ENCODE results near the gene SCYGR7. TPM values are rescaled to one million over a fixed set of nuclear protein-coding genes. Genes with fewer than 3 reads are reported as not detected.

Gene SCYGR7
- total and polyA plus RNA-seq, 2 of the 13 experiments (the other 11 are each of a cell fraction or from before 2014, with no cell fraction given), result not detected

GRCh38 chr2:227717687-227718567, 10.2 kb upstream of the SCYGR7 start, which contains the start of gene SLC19A3 (continued):
- TF ChIP-seq AHDC1 (CRISPR knock-in tag; IDR thresholded peaks at IDR 0.05; ENCODE audit: borderline replicate concordance), result 0 out of 2 replicates have a peak, but pooled peaks have one; percentile 13
- TF ChIP-seq ZBTB1 (CRISPR knock-in tag; IDR thresholded peaks at IDR 0.05; ENCODE audit: borderline replicate concordance), result no peak
- no peak for TF ChIP-seq FOXA3 (CRISPR knock-in tag; IDR thresholded peaks at IDR 0.05)
- TF ChIP-seq KDM5B (CRISPR knock-in tag; IDR thresholded peaks at IDR 0.05; ENCODE audit: borderline replicate concordance), result peak; percentile 48; the same call in 1 of the 2 replicates
- peak; percentile 12; the same call in 1 of the 2 replicates for TF ChIP-seq ELF1 (CRISPR knock-in tag; IDR thresholded peaks at IDR 0.05)
- no peak for TF ChIP-seq ATRX (CRISPR knock-in tag; IDR thresholded peaks at IDR 0.05; ENCODE audit: borderline replicate concordance)
- no peak for TF ChIP-seq ZNF354B (CRISPR knock-in tag; IDR thresholded peaks at IDR 0.05)
- no peak for TF ChIP-seq ZSCAN30 (CRISPR knock-in tag; IDR thresholded peaks at IDR 0.05)
- no peak for TF ChIP-seq TERF1 (CRISPR knock-in tag; IDR thresholded peaks at IDR 0.05)
- TF ChIP-seq ZNF235 (CRISPR knock-in tag; IDR thresholded peaks at IDR 0.05; ENCODE audit: borderline replicate concordance), result no peak
- TF ChIP-seq AGO1 (IDR thresholded peaks at IDR 0.05; ENCODE audit: low read depth, low read length, poor library complexity, severe bottlenecking), result peak; percentile 49
- no peak for TF ChIP-seq THAP9 (CRISPR knock-in tag; IDR thresholded peaks at IDR 0.05; ENCODE audit: borderline replicate concordance)
- no peak for TF ChIP-seq YY1 (IDR thresholded peaks at IDR 0.05; ENCODE audit: insufficient read depth, insufficient replicate concordance, low read depth, low read length)
